ENCODE results near the gene SLC44A4. TPM values are rescaled to one million over a fixed set of nuclear protein-coding genes. Genes with fewer than 3 reads are reported as not detected.
"Not testable (repeated sequence)": the region's sequence is repeated elsewhere in the genome, so short reads cannot be mapped to it uniquely, and the experiment has no call there.

Gene SLC44A4
- total RNA-seq, 1 experiment from 2014 or later, result not detected

DNA sequence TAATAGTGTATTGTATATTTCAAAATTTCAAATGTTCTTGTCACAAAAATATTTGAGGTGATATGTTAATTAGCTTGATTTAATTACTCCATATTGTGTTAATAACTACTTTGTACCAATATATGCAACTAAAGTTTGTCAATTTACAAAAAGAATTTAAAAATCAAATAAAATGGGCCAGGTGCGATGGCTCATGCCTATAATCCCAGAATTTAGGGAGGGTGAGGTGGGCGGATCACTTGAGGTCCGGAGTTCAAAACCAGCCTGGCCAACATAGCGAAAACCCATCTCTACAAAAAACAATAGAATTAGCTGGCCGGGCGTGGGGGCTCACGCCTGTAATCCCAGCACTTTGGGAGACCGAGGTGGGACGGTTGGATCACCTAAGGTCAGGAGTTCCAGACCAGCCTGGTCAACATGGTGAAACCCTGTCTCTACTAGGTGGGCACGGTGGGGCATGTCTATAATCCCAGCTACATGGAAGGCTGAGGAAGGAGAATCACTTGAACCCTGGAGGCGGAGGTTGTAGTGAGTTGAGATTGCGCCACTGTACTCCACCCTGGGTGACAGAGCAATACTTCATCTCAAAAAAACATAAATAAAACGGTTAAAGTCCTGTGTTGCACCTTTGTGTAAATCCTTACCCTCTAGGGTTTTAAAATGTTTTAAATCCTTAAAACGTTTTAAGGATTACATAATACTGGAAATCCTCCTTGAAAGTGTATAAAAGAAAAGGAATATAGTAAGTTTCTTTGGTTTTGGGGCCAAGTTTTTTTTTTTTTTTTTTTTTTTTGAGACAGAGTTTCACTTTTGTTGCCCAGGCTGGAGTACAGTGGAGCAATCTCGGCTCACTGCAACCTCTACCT lies 47.2 kb downstream of the SLC44A4 start:
- Histone ChIP-seq H3K9me3 (replicated peaks) (no peaks in the 10 kb centered on the region), H3K4me3 (no peak overlapping the region)
- DNase-seq (ENCODE audit: low read depth in 1 of 2, low spot score in 2 of 2), result no peak

DNA sequence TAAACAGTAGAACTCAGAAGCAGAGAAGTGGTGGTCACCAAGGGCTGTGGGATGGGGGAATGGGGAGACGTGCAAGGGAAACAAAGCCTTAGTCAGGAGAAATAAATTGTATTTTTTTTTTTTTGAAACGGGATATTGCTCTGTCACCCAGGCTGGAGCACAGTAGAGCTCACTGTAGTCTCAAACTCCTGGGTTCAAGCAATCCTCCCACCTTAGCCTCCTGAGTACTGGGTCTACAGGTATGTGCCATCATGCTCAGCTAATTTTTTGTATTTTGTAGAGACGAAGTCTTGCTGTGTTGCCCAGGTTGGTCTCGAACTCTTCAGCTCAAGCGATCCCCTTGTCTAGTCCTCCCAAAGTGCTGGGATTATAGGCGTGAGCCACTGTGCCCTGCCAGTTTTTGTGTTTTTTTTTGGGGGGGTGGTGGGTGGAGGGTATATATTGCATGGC lies 47.9 kb downstream of the SLC44A4 start:
- Histone ChIP-seq H3K27me3 (replicated peaks) (no peaks in the 10 kb centered on the region), H3K4me1 (replicated peaks) (peaks cover 20% of the 10 kb centered on the region), H3K4me3 (peak overlapping the region; percentile 44), H3K9me3 (replicated peaks) (no peaks in the 10 kb centered on the region), H3K36me3 (peaks cover 19% of the 10 kb centered on the region), H3K27ac (no peak overlapping the region)
- no peak for DNase-seq (ENCODE audit: low read depth in 1 of 2, low spot score in 2 of 2)

More for the DNA sequence above, 47.2 kb downstream of the SLC44A4 start:
- peaks cover 26% of the 10 kb centered on the region for H3K36me3 ChIP-seq
- H3K27me3 ChIP-seq (replicated peaks), result no peaks in the 10 kb centered on the region
- peaks cover 20% of the 10 kb centered on the region for H3K4me1 ChIP-seq (replicated peaks)
- no peak overlapping the region for H3K27ac ChIP-seq

DNA sequence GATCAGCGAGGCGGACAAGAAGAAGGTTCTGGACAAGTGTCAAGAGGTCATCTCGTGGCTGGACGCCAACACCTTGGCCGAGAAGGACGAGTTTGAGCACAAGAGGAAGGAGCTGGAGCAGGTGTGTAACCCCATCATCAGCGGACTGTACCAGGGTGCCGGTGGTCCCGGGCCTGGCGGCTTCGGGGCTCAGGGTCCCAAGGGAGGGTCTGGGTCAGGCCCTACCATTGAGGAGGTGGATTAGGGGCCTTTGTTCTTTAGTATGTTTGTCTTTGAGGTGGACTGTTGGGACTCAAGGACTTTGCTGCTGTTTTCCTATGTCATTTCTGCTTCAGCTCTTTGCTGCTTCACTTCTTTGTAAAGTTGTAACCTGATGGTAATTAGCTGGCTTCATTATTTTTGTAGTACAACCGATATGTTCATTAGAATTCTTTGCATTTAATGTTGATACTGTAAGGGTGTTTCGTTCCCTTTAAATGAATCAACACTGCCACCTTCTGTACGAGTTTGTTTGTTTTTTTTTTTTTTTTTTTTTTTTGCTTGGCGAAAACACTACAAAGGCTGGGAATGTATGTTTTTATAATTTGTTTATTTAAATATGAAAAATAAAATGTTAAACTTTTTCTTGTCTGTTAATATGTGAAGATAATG lies 49.0 kb downstream of the SLC44A4 start:
- H3K27ac ChIP-seq, result no peak overlapping the region
- DNase-seq (ENCODE audit: low read depth in 1 of 2, low spot score in 2 of 2), result peak in 1 of 2 experiments; percentile 65

DNA sequence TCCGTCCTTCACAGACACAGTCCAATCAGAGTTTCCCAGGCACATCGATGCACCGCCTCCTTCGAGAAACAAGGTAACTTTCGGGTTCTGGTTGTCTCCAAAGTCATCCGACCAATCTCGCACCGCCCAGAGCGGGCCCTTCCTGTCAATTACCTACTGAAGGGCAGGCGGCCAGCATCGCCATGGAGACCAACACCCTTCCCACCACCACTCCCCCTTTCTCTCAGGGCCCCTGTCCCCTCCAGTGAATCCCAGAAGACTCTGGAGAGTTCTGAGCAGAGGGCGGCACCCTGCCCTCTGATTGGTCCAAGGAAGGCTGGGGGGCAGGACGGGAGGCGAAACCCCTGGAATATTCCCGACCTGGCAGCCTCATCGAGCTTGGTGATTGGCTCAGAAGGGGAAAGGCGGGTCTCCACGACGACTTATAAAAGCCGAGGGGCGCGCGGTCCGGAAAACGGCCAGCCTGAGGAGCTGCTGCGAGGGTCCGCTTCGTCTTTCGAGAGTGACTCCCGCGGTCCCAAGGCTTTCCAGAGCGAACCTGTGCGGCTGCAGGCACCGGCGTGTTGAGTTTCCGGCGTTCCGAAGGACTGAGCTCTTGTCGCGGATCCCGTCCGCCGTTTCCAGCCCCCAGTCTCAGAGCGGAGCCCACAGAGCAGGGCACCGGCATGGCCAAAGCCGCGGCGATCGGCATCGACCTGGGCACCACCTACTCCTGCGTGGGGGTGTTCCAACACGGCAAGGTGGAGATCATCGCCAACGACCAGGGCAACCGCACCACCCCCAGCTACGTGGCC lies 51.3 kb downstream of the SLC44A4 start, which contains the start of gene HSPA1B:
TSS of gene HSPA1B (plus strand) at position 453 of the 794 bp plus-strand sequence. CDS start at position 666, 213 bp downstream.
- Histone ChIP-seq H3K9me3 (replicated peaks) (no peaks in the 10 kb centered on the region), H3K4me1 (replicated peaks) (peaks cover 22% of the 10 kb centered on the region), H3K27me3 (replicated peaks) (no peaks in the 10 kb centered on the region), H3K27ac (peak within 1 kb of the TSS; percentile 49), H3K4me3 (peak within 1 kb of the TSS; percentile 57), H3K36me3 (peaks cover 7% of the 10 kb centered on the region)
- DNase-seq (ENCODE audit: low read depth in 1 of 2, low spot score in 2 of 2), result peak; percentile 100

More for the DNA sequence above, 49.0 kb downstream of the SLC44A4 start:
- H3K4me3 ChIP-seq, result peak overlapping the region; percentile 44
- peaks cover 7% of the 10 kb centered on the region for H3K36me3 ChIP-seq
- peaks cover 20% of the 10 kb centered on the region for H3K4me1 ChIP-seq (replicated peaks)
- no peaks in the 10 kb centered on the region for H3K9me3 ChIP-seq (replicated peaks)
- H3K27me3 ChIP-seq (replicated peaks), result no peaks in the 10 kb centered on the region

DNA sequence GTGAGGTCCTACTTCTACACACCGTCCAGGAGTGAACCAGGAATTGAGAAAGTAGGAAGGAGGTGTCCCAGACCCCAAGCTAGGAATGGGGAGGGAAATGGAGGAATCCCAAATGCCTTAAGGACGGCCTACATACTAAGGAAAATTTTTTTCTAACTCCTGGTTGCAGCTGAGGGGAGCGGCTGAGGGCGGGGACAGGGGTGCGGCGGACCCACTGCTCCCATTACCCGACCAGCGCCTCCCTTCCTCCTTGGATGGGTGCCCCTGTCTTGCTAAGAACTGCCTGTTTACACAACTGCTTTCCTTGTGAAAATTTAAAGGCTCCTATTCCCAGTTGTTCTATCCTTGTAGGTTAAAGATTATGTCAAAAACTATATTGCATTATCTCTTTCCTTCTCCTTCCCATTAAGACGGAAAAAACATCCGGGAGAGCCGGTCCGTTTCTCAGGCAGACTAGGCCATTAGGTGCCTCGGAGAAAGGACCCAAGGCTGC lies 52.0 kb downstream of the SLC44A4 start:
- peaks cover 7% of the 10 kb centered on the region for H3K36me3 ChIP-seq
- DNase-seq (ENCODE audit: low read depth in 1 of 2, low spot score in 2 of 2), result peak in 1 of 2 experiments; percentile 73
- peaks cover 23% of the 10 kb centered on the region for H3K4me1 ChIP-seq (replicated peaks)
- H3K27ac ChIP-seq, result peak overlapping the region; percentile 49
- peak overlapping the region; percentile 57 for H3K4me3 ChIP-seq
- H3K9me3 ChIP-seq (replicated peaks), result no peaks in the 10 kb centered on the region
- H3K27me3 ChIP-seq (replicated peaks), result no peaks in the 10 kb centered on the region

DNA sequence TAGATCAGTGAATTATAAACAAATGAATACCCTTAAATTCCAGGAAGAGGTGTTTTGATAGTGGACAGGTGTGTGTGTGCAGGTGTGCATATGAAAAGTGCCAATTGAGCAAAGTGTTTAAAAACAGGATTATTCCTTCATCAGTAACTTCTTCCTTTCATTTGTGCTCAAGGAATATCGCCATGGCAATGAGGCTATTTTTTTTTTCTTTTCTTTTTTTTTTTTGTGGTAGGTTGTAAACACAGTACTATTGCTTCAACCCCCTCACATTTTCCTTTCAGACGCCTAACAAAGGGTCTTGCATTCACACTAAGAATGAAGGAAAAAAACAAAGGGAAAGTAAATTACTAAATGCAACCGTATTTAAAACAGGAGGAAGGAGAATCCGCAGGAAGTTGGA lies 53.2 kb downstream of the SLC44A4 start:
- H3K36me3 ChIP-seq, result peaks cover 4% of the 10 kb centered on the region
- H3K4me1 ChIP-seq (replicated peaks), result peaks cover 31% of the 10 kb centered on the region
- H3K4me3 ChIP-seq, result no peak overlapping the region
- H3K27me3 ChIP-seq (replicated peaks), result no peaks in the 10 kb centered on the region
- no peak overlapping the region for H3K27ac ChIP-seq
- H3K9me3 ChIP-seq (replicated peaks), result no peaks in the 10 kb centered on the region
- DNase-seq (ENCODE audit: low read depth in 1 of 2, low spot score in 2 of 2), result no peak

DNA sequence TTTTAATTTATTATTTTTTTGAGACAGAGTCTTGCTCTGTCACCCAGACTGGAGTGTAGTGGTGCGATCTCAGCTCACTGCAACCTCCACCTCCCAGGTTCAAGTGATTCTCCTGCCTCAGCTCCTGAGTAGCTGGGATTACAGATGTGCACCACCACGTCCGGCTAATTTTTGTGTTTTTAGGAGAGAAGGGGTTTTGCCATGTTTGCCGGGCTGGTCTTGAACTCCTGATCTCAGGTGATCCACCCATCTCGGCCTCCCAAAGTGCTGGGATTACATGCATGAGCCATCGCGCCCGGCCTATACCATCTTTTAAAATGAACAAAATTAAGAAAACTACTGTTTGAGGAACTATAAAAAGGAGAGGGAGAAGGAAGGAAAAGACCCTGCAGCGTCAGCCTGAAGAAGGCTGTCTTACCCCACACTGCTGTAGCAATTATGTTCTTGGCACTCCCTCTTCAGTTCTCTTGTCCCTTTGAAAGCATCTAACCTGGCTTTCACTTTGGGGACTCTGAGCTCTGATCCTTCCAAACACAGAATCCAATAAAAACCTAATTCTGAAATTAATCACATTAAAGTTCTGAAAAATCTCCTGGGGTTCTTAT lies 55.1 kb downstream of the SLC44A4 start:
- peaks cover 37% of the 10 kb centered on the region for H3K4me1 ChIP-seq (replicated peaks)
- peaks cover 10% of the 10 kb centered on the region for H3K36me3 ChIP-seq
- H3K4me3 ChIP-seq; H3K27ac ChIP-seq; H3K27me3 ChIP-seq (replicated peaks); H3K9me3 ChIP-seq (replicated peaks); DNase-seq (ENCODE audit: low read depth in 1 of 2, low spot score in 2 of 2): not testable (repeated sequence)

DNA sequence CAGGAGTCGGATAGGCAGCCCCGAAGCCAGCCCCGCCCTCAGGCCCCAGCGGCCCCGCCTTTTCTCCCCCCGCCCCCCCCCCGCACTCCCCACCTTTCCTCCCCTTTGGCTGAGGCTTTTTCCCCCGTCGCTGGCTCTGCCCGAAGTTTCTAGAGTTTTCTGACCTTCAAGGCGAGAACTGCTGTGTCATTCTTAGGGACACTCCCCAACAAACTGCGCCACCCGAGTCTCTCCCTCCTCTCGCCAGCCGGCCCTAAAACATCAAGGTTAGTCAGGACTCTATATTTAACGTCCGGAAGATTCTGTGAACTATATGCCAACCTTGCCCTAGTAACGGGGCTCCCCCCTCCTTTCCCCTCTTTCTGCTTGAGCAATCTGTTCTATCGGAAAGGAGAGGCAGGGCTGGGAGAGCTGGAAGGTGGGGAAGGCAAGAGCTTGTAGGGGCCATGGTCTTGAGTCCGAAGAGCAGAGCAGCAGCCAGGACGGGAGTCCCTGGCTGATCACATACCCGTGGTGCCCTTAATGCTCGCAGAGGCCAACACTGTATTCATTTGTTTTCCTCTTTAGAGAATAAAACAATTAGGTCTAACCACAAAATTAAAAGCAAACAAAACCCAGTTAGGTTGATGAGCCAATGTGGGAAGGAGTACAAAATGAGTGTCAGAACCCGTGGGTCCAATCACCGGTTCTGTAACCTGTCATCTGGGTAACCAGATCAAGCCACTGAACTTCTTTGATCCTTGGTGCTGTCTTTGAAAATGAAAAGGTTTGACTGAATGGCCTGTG lies 56.6 kb downstream of the SLC44A4 start:
- Histone ChIP-seq H3K27me3 (replicated peaks) (no peaks in the 10 kb centered on the region), H3K9me3 (replicated peaks) (no peaks in the 10 kb centered on the region), H3K36me3 (peaks cover 13% of the 10 kb centered on the region), H3K4me1 (replicated peaks) (peaks cover 49% of the 10 kb centered on the region), H3K27ac (peak overlapping the region; percentile 85), H3K4me3 (peak overlapping the region; percentile 42)
- peak; percentile 80 to 87 for DNase-seq (ENCODE audit: low read depth in 1 of 2, low spot score in 2 of 2)

DNA sequence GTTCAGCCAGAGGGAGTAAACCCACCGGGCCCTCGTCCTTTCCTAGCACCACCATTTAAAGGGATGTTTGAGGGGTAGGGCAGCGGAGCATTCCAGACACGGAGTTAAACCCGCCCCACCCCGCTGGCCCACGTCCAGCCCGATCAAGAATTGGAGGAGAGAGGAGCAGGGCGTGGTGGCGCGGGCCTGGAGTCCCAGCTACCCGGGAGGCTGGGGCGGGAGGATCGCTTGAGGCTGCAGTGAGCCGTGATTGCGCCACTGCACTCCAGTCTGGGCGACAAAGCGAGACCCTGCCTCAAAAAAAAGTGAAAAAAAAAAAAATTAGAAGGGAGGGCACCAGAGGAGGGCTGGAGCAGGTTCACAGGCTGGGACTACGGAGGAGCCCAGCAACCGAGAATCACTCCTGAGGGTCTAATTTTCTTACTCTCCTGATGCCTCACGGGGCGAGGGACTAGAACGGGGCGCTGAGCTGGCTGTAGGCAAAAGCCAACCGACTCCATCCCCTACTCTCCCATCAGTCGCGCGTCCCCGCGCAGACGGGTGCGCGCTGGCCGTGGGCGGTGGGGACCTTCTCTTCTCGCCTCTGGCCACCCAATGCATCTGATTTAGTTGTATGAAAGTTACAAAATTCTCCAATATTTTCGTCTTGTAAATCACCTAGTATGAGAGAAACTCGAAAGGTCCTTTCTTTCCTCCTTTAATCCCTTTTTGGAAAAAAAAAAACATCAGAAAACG lies 57.3 kb downstream of the SLC44A4 start:
- Histone ChIP-seq H3K27ac (peak overlapping the region; percentile 85), H3K4me3 (peak overlapping the region; percentile 42), H3K9me3 (replicated peaks) (no peaks in the 10 kb centered on the region), H3K4me1 (replicated peaks) (peaks cover 45% of the 10 kb centered on the region), H3K36me3 (peaks cover 13% of the 10 kb centered on the region), H3K27me3 (replicated peaks) (no peaks in the 10 kb centered on the region)
- peak; percentile 58 to 80 for DNase-seq (ENCODE audit: low read depth in 1 of 2, low spot score in 2 of 2)

DNA sequence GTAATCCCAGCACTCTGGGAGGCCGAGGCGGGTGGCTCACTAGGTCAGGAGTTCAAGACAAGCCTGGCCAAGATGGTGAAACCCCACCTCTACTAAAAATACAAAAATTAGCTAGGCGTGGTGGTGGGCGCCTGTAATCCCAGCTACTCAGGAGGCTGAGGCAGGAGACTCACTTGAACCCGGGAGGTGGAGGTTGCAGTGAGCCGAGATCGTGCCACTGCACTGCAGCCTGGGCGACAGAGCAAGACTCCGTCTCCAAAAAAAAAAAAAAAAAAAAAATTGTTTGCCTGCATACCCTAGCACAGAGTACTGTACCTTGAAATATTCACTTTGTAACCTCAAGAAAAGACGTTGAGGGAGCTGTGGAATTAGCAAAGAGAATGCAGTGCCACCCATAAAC lies 58.4 kb downstream of the SLC44A4 start:
- H3K4me1 ChIP-seq (replicated peaks), result peaks cover 42% of the 10 kb centered on the region
- peaks cover 13% of the 10 kb centered on the region for H3K36me3 ChIP-seq
- not testable (repeated sequence) for H3K27me3 ChIP-seq (replicated peaks); DNase-seq (ENCODE audit: low read depth in 1 of 2, low spot score in 2 of 2); H3K9me3 ChIP-seq (replicated peaks); H3K27ac ChIP-seq; H3K4me3 ChIP-seq

DNA sequence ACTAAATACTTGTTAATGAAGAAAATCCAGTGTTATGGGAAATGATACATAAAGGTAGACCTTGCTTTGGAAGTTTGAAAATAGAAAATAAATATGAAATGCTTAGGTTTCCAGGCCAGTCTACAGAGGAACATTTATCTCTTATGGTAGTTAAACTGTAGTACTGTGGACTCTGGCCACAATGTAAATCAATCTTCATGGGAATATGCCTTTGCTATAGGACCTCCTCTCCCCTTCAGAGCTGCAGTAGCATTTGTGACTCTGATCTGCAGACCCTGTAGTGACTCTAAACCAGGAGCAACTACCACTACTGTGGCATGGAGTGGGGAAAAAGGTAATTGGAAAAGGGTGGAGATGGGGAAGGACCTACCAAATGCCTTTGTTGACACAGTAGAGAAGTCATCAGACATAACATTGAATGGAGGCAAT lies 58.9 kb downstream of the SLC44A4 start:
- H3K27me3 ChIP-seq (replicated peaks), result no peaks in the 10 kb centered on the region
- no peak overlapping the region for H3K4me3 ChIP-seq
- DNase-seq (ENCODE audit: low read depth in 1 of 2, low spot score in 2 of 2), result no peak
- H3K9me3 ChIP-seq (replicated peaks), result no peaks in the 10 kb centered on the region
- no peak overlapping the region for H3K27ac ChIP-seq
- H3K36me3 ChIP-seq, result peaks cover 13% of the 10 kb centered on the region
- H3K4me1 ChIP-seq (replicated peaks), result peaks cover 42% of the 10 kb centered on the region

Measured in SJSA1 (cell line).